ENCODE measurements around the gene DUSP6. TPM values are rescaled to one million over a fixed set of nuclear protein-coding genes. Genes with fewer than 3 reads are reported as not detected.

Gene DUSP6
- total and polyA plus RNA-seq, 2 of the 13 experiments (the other 11 are each of a cell fraction or from before 2014, with no cell fraction given) = 40.9 to 161 TPM

DNA sequence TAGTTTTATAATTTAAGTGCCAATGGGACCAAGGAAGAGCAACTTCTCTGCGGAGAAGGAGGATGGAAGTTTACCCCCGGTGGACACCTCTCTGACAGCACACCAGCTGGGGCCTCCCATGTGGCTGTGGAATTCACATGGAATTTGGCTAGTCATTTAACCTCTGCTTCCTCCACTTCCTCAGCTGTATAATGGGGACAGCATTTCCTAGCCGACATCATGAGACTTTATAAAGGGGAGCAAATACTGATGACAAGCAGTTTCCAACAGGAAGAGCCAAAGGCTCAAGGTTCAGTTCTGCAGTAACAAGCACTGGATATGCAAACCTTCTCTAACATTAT is 7.5 kb downstream of the DUSP6 start (continued):
- TF ChIP-seq HOMEZ (CRISPR knock-in tag; IDR thresholded peaks at IDR 0.05; ENCODE audit: low read depth) = no peak
- no peak for TF ChIP-seq ZNF224 (CRISPR knock-in tag; IDR thresholded peaks at IDR 0.05)
- peak; percentile 99 for TF ChIP-seq ZNF629 (CRISPR knock-in tag; conservative IDR thresholded peaks at IDR 0.05)
- TF ChIP-seq ZNF891 (CRISPR knock-in tag; IDR thresholded peaks at IDR 0.05) = no peak
- TF ChIP-seq CBX1 (IDR thresholded peaks at IDR 0.05; ENCODE audit: low read depth) = no peak
- TF ChIP-seq SALL2 (CRISPR knock-in tag; IDR thresholded peaks at IDR 0.05) = no peak
- no peak for TF ChIP-seq ZFP41 (CRISPR knock-in tag; IDR thresholded peaks at IDR 0.05; ENCODE audit: borderline replicate concordance)
- TF ChIP-seq GZF1 (CRISPR knock-in tag; IDR thresholded peaks at IDR 0.05) = no peak
- TF ChIP-seq SP140L (CRISPR knock-in tag; IDR thresholded peaks at IDR 0.05; ENCODE audit: borderline replicate concordance) = no peak
- TF ChIP-seq, protein P1, sequence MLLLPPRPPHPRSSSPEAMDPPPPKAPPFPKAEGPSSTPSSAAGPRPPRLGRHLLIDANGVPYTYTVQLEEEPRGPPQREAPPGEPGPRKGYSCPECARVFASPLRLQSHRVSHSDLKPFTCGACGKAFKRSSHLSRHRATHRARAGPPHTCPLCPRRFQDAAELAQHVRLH (CRISPR knock-in tag; IDR thresholded peaks at IDR 0.05; ENCODE audit: borderline replicate concordance, low read depth) = no peak
- TF ChIP-seq NFE2 (CRISPR knock-in tag; IDR thresholded peaks at IDR 0.05) = peak; percentile 49; the same call in 1 of the 2 replicates
- no peak for TF ChIP-seq ZSCAN30 (CRISPR knock-in tag; IDR thresholded peaks at IDR 0.05)
- no peak for TF ChIP-seq ZNF83 (CRISPR knock-in tag; IDR thresholded peaks at IDR 0.05; ENCODE audit: borderline replicate concordance)
- TF ChIP-seq ZNF781 (CRISPR knock-in tag; IDR thresholded peaks at IDR 0.05; ENCODE audit: borderline replicate concordance, not compliant biosample characterization) = no peak
- no peak for TF ChIP-seq ZSCAN20 (CRISPR knock-in tag; IDR thresholded peaks at IDR 0.05; ENCODE audit: borderline replicate concordance)
- TF ChIP-seq ELF1 (CRISPR knock-in tag; IDR thresholded peaks at IDR 0.05) = peak; percentile 21; the same call in 1 of the 2 replicates
- no peak for TF ChIP-seq ARNTL (CRISPR knock-in tag; IDR thresholded peaks at IDR 0.05)
- TF ChIP-seq CEBPB (IDR thresholded peaks at IDR 0.05; ENCODE audit: borderline replicate concordance, low read depth, low read length) = no peak
- no peak for TF ChIP-seq MBD4 (IDR thresholded peaks at IDR 0.05; ENCODE audit: borderline replicate concordance, low read length)
- no peak for TF ChIP-seq ZNF441 (CRISPR knock-in tag; IDR thresholded peaks at IDR 0.05; ENCODE audit: borderline replicate concordance)
- TF ChIP-seq ZNF460 (CRISPR knock-in tag; IDR thresholded peaks at IDR 0.05; ENCODE audit: borderline replicate concordance) = no peak
- TF ChIP-seq, protein P2, sequence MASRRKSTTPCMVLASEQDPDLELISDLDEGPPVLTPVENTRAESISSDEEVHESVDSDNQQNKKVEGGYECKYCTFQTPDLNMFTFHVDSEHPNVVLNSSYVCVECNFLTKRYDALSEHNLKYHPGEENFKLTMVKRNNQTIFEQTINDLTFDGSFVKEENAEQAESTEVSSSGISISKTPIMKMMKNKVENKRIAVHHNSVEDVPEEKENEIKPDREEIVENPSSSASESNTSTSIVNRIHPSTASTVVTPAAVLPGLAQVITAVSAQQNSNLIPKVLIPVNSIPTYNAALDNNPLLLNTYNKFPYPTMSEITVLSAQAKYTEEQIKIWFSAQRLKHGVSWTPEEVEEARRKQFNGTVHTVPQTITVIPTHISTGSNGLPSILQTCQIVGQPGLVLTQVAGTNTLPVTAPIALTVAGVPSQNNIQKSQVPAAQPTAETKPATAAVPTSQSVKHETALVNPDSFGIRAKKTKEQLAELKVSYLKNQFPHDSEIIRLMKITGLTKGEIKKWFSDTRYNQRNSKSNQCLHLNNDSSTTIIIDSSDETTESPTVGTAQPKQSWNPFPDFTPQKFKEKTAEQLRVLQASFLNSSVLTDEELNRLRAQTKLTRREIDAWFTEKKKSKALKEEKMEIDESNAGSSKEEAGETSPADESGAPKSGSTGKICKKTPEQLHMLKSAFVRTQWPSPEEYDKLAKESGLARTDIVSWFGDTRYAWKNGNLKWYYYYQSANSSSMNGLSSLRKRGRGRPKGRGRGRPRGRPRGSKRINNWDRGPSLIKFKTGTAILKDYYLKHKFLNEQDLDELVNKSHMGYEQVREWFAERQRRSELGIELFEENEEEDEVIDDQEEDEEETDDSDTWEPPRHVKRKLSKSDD (CRISPR knock-in tag; IDR thresholded peaks at IDR 0.05; ENCODE audit: low read depth) = 0 out of 2 replicates have a peak, but pooled peaks have one; percentile 25
- TF ChIP-seq PLSCR1 (CRISPR knock-in tag; IDR thresholded peaks at IDR 0.05; ENCODE audit: borderline replicate concordance) = no peak
- TF ChIP-seq, protein P3, sequence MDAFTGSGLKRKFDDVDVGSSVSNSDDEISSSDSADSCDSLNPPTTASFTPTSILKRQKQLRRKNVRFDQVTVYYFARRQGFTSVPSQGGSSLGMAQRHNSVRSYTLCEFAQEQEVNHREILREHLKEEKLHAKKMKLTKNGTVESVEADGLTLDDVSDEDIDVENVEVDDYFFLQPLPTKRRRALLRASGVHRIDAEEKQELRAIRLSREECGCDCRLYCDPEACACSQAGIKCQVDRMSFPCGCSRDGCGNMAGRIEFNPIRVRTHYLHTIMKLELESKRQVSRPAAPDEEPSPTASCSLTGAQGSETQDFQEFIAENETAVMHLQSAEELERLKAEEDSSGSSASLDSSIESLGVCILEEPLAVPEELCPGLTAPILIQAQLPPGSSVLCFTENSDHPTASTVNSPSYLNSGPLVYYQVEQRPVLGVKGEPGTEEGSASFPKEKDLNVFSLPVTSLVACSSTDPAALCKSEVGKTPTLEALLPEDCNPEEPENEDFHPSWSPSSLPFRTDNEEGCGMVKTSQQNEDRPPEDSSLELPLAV (CRISPR knock-in tag; conservative IDR thresholded peaks at IDR 0.05; ENCODE audit: low read depth) = no peak
